OCI-LY7 (cell line): Measurements from ENCODE around the gene BGLAP.

Experiments
- EZH2phosphoT487 ChIP-seq: fragments of 200-600 bp; sonication (generic); IDR thresholded peaks from 2 replicates; pipeline ENCODE4 v1.6.1; 2018; ENCODE audit warnings: low read depth, borderline replicate concordance, mild to moderate bottlenecking, mixed run types, antibody characterized with exemption, low read length, moderate library complexity, mixed read lengths
- TF ChIP-seq, protein P1 (sequence below): fragments of 200-600 bp; sonication (generic); conservative IDR thresholded peaks from 2 replicates; pipeline ENCODE4 v1.5.1; 2014; ENCODE audit warnings: mild to moderate bottlenecking, antibody characterized with exemption, low read length, moderate library complexity, mixed read lengths

DNA sequence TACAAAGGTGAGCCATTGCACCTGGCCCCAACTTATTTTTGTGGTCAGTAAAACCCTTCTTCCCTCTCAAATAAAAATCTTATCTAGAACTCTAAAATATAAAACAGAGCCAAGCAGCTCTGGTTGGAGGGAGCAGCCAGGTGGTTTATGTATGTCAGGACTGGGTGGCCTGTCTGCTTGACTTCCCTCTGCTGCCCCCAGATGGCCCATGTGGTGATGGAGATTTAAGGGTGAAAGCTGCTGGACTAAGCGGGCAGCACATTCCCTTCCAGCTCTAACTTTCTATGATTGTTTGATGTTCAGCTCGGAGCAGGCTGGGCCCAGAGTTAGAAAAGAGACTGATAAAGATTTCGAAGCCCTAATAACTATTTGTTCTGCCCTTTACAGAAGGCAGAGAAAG is 17.8 kb downstream of the BGLAP start:
- TF ChIP-seq, protein P1, sequence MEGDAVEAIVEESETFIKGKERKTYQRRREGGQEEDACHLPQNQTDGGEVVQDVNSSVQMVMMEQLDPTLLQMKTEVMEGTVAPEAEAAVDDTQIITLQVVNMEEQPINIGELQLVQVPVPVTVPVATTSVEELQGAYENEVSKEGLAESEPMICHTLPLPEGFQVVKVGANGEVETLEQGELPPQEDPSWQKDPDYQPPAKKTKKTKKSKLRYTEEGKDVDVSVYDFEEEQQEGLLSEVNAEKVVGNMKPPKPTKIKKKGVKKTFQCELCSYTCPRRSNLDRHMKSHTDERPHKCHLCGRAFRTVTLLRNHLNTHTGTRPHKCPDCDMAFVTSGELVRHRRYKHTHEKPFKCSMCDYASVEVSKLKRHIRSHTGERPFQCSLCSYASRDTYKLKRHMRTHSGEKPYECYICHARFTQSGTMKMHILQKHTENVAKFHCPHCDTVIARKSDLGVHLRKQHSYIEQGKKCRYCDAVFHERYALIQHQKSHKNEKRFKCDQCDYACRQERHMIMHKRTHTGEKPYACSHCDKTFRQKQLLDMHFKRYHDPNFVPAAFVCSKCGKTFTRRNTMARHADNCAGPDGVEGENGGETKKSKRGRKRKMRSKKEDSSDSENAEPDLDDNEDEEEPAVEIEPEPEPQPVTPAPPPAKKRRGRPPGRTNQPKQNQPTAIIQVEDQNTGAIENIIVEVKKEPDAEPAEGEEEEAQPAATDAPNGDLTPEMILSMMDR: 0 out of 2 replicates have a peak, but pooled peaks have one; percentile 21
- no peak for TF ChIP-seq EZH2phosphoT487
